ENCODE data around the gene KRT33B. TPM values are rescaled to one million over a fixed set of nuclear protein-coding genes. Genes with fewer than 3 reads are reported as not detected.
"Not testable (repeated sequence)": the region's sequence is repeated elsewhere in the genome, so short reads cannot be mapped to it uniquely, and the experiment has no call there.

Gene KRT33B
- polyA plus RNA-seq, 1 donor from 2014 or later, result not detected

DNA sequence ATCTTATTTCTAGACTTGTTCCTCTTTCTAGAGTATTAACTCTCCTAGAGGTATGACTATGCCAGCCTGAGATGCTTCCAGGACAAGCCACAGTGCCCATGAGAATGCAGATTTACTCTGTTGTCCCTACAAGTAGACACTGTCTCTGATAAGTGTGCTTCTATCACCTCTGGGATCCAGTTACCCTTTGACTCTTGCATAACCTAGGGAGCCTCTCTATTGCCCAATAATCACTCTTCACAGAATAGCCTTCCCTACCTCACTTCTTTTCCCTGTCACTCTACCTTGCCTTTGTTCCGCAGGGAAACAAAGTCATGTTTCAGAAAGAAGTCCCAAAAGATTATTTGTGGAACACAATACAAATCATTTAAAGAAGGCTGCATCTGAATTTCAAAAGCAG lies 14.1 kb upstream of the KRT33B start:
- no peak for TF ChIP-seq MXI1 (conservative IDR thresholded peaks at IDR 0.05; ENCODE audit: poor library complexity, severe bottlenecking)
- no peak for TF ChIP-seq TAF1 (IDR thresholded peaks at IDR 0.05; ENCODE audit: low read depth)
- TF ChIP-seq, protein P1, sequence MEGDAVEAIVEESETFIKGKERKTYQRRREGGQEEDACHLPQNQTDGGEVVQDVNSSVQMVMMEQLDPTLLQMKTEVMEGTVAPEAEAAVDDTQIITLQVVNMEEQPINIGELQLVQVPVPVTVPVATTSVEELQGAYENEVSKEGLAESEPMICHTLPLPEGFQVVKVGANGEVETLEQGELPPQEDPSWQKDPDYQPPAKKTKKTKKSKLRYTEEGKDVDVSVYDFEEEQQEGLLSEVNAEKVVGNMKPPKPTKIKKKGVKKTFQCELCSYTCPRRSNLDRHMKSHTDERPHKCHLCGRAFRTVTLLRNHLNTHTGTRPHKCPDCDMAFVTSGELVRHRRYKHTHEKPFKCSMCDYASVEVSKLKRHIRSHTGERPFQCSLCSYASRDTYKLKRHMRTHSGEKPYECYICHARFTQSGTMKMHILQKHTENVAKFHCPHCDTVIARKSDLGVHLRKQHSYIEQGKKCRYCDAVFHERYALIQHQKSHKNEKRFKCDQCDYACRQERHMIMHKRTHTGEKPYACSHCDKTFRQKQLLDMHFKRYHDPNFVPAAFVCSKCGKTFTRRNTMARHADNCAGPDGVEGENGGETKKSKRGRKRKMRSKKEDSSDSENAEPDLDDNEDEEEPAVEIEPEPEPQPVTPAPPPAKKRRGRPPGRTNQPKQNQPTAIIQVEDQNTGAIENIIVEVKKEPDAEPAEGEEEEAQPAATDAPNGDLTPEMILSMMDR (IDR thresholded peaks at IDR 0.05; ENCODE audit: poor library complexity, severe bottlenecking), result no peak
- TF ChIP-seq POLR2AphosphoS5 (IDR thresholded peaks at IDR 0.05), result no peak
- no peak for TF ChIP-seq EP300 (conservative IDR thresholded peaks at IDR 0.05; ENCODE audit: poor library complexity, severe bottlenecking)
- no peak for TF ChIP-seq EZH2 (IDR thresholded peaks at IDR 0.05; ENCODE audit: borderline replicate concordance, insufficient read depth, low read length, poor library complexity, severe bottlenecking)
- no peak for TF ChIP-seq SMC3 (conservative IDR thresholded peaks at IDR 0.05; ENCODE audit: poor library complexity)
- TF ChIP-seq, protein P2, sequence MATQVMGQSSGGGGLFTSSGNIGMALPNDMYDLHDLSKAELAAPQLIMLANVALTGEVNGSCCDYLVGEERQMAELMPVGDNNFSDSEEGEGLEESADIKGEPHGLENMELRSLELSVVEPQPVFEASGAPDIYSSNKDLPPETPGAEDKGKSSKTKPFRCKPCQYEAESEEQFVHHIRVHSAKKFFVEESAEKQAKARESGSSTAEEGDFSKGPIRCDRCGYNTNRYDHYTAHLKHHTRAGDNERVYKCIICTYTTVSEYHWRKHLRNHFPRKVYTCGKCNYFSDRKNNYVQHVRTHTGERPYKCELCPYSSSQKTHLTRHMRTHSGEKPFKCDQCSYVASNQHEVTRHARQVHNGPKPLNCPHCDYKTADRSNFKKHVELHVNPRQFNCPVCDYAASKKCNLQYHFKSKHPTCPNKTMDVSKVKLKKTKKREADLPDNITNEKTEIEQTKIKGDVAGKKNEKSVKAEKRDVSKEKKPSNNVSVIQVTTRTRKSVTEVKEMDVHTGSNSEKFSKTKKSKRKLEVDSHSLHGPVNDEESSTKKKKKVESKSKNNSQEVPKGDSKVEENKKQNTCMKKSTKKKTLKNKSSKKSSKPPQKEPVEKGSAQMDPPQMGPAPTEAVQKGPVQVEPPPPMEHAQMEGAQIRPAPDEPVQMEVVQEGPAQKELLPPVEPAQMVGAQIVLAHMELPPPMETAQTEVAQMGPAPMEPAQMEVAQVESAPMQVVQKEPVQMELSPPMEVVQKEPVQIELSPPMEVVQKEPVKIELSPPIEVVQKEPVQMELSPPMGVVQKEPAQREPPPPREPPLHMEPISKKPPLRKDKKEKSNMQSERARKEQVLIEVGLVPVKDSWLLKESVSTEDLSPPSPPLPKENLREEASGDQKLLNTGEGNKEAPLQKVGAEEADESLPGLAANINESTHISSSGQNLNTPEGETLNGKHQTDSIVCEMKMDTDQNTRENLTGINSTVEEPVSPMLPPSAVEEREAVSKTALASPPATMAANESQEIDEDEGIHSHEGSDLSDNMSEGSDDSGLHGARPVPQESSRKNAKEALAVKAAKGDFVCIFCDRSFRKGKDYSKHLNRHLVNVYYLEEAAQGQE (IDR thresholded peaks at IDR 0.05; ENCODE audit: borderline replicate concordance), result no peak
- TF ChIP-seq RAD21 (conservative IDR thresholded peaks at IDR 0.05), result no peak
- no peaks in the 10 kb centered on the region for H3K27me3 ChIP-seq (ENCODE audit: insufficient read depth, low read depth, low read length)
- H2AFZ ChIP-seq (ENCODE audit: low read depth, low read length), result no peak overlapping the region
- no peaks in the 10 kb centered on the region for H3K9me3 ChIP-seq (ENCODE audit: low read length)
- H3K36me3 ChIP-seq (ENCODE audit: insufficient read depth, low read length), result no peaks in the 10 kb centered on the region
- no peaks in the 10 kb centered on the region for H3K79me2 ChIP-seq (replicated peaks; ENCODE audit: insufficient read depth, low read length)
- no peaks in the 10 kb centered on the region for H4K20me1 ChIP-seq (ENCODE audit: insufficient read depth)
- H3K9me2 ChIP-seq (ENCODE audit: insufficient read depth, low read length), result no peaks in the 10 kb centered on the region
- H3K9ac ChIP-seq (ENCODE audit: low read length), result no peak overlapping the region
- H3F3A ChIP-seq (ENCODE audit: insufficient read depth, low read length, poor library complexity, severe bottlenecking), result no peaks in the 10 kb centered on the region
- H3K4me2 ChIP-seq (ENCODE audit: low read length), result no peak overlapping the region
- no peak overlapping the region for H3K27ac ChIP-seq (ENCODE audit: low read length)
- H3K4me3 ChIP-seq (ENCODE audit: low read length), result no peak overlapping the region

DNA sequence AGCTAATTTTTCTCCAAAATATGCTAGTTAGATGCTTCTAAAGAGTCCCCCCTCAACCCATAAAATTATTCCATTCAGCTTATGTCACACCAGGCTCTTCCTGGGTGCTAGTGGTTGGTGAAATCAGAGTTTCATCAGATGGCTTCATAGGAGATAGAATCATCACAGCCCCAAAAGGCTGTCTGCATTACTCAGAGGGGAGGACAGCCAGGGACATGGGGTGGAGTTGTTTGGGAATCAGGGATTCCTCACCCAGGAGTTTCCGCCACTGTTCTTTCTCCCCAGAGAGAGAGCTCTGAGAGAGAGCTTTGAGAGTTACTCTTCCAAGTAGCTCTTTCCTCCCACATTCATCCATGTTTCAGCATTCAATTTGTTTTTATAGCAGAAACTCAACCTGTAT lies 12.8 kb upstream of the KRT33B start:
- Histone ChIP-seq H3K36me3 (ENCODE audit: insufficient read depth, low read length) (no peaks in the 10 kb centered on the region), H3K9me3 (ENCODE audit: low read length) (no peaks in the 10 kb centered on the region), H3K27me3 (ENCODE audit: insufficient read depth, low read depth, low read length) (no peaks in the 10 kb centered on the region), H3K9me2 (ENCODE audit: insufficient read depth, low read length) (no peaks in the 10 kb centered on the region), H3K79me2 (replicated peaks; ENCODE audit: insufficient read depth, low read length) (no peaks in the 10 kb centered on the region), H3K4me2 (ENCODE audit: low read length) (no peak overlapping the region), H2AFZ (ENCODE audit: low read depth, low read length) (no peak overlapping the region), H3K27ac (ENCODE audit: low read length) (no peak overlapping the region), H3K4me3 (ENCODE audit: low read length) (no peak overlapping the region), H3F3A (ENCODE audit: insufficient read depth, low read length, poor library complexity, severe bottlenecking) (no peaks in the 10 kb centered on the region), H4K20me1 (ENCODE audit: insufficient read depth) (no peaks in the 10 kb centered on the region), H3K9ac (ENCODE audit: low read length) (no peak overlapping the region)
- TF ChIP-seq, protein P1 (IDR thresholded peaks at IDR 0.05; ENCODE audit: poor library complexity, severe bottlenecking), result no peak
- TF ChIP-seq, protein P2 (IDR thresholded peaks at IDR 0.05; ENCODE audit: borderline replicate concordance), result no peak
- TF ChIP-seq SMC3 (conservative IDR thresholded peaks at IDR 0.05; ENCODE audit: poor library complexity) (no peak), TAF1 (IDR thresholded peaks at IDR 0.05; ENCODE audit: low read depth) (no peak), POLR2AphosphoS5 (IDR thresholded peaks at IDR 0.05) (no peak), MXI1 (conservative IDR thresholded peaks at IDR 0.05; ENCODE audit: poor library complexity, severe bottlenecking) (no peak), EZH2 (IDR thresholded peaks at IDR 0.05; ENCODE audit: borderline replicate concordance, insufficient read depth, low read length, poor library complexity, severe bottlenecking) (no peak), RAD21 (conservative IDR thresholded peaks at IDR 0.05) (no peak), EP300 (conservative IDR thresholded peaks at IDR 0.05; ENCODE audit: poor library complexity, severe bottlenecking) (no peak)

DNA sequence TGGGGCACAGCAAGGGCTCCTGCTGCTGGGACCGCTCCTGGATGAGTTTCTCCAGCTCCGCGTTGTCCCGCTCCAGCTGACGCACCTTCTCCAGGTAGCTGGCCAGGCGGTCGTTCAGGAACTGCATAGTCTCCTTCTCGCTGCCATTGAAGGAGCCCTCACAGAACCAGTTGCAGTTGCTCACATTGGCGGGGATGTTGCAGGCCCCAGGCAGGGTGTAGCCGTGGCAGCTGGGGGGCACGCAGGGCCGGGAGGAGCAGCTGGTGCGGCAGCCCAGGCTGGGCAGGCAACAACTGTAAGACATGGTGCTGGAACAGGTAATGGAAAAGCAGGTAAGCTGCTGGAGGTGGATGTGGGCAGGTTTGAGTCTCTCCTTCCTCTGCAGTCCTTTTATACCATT lies 12.3 kb upstream of the KRT33B start, which contains the start of gene KRT34:
Gene KRT34 (minus strand): TSS at position 364 of the 400 bp plus-strand sequence. CDS start 60 bp downstream, at position 304.
- not testable (repeated sequence) for H3K79me2 ChIP-seq (replicated peaks; ENCODE audit: insufficient read depth, low read length); H3K27me3 ChIP-seq (ENCODE audit: insufficient read depth, low read depth, low read length); H3K9ac ChIP-seq (ENCODE audit: low read length); H2AFZ ChIP-seq (ENCODE audit: low read depth, low read length); H3K4me3 ChIP-seq (ENCODE audit: low read length); H3K9me2 ChIP-seq (ENCODE audit: insufficient read depth, low read length); H3K27ac ChIP-seq (ENCODE audit: low read length); H3F3A ChIP-seq (ENCODE audit: insufficient read depth, low read length, poor library complexity, severe bottlenecking); H3K4me2 ChIP-seq (ENCODE audit: low read length); H4K20me1 ChIP-seq (ENCODE audit: insufficient read depth); H3K9me3 ChIP-seq (ENCODE audit: low read length); H3K36me3 ChIP-seq (ENCODE audit: insufficient read depth, low read length)
